IMR-90 (cell line): ENCODE data around the gene CCR5. TPM values are rescaled to one million over a fixed set of nuclear protein-coding genes. Genes with fewer than 3 reads are reported as not detected.

Experiments used
- ATAC-seq: fragments of 200-7000 bp; cut with Tn5 transposase; 2 replicates; pipeline ENCODE4 v1.9.1; 2020; ENCODE audit warnings: low read depth, mild to moderate bottlenecking, moderate library complexity
- BruUV-seq: library from RNA; stranded (reverse); fragments of 400-500 nt; replicated peaks from 2 replicates; lab custom pipeline; 2021; lab: Mats Ljungman, UMichigan
- CTCF ChIA-PET: fragments of 300-600 bp; formaldehyde crosslinking; extraction: SDS; loops from one replicate; lab custom pipeline; 2021; ENCODE audit warnings: antibody characterized with exemption; lab: Yijun Ruan, JAX
- POLR2A ChIA-PET: fragments of 300-600 bp; sonication (Branson Sonifier 250); formaldehyde crosslinking; loops from one replicate; lab custom pipeline; 2022; ENCODE audit warnings: antibody characterized with exemption; ENCODE audit not compliant: unreplicated experiment; lab: Charles Lee
- DNase-seq: peaks from one replicate; pipeline ENCODE4 v3.0.0; 2013
- H2AFZ ChIP-seq: replicated peaks from 2 replicates; pipeline ENCODE3; 2013; ENCODE audit warnings: low read length, mild to moderate bottlenecking; ENCODE audit not compliant: poor library complexity
- H2AK5ac ChIP-seq: 2 replicates; pipeline ENCODE4 v1.6.1; 2013; ENCODE audit warnings: low read depth, low read length, inconsistent platforms
- H2AK9ac ChIP-seq: replicated peaks from 2 replicates; pipeline ENCODE3; 2013; ENCODE audit warnings: mild to moderate bottlenecking, low read depth, low read length, moderate library complexity; ENCODE audit not compliant: poor library complexity
- H2BK120ac ChIP-seq: 2 replicates; pipeline ENCODE4 v1.6.1; 2013; ENCODE audit warnings: low read depth, low read length, inconsistent platforms
- H2BK15ac ChIP-seq: 3 replicates; pipeline ENCODE4 v1.6.1; 2013; ENCODE audit warnings: low read depth, low read length, inconsistent platforms
- H2BK20ac ChIP-seq: 2 replicates; pipeline ENCODE4 v1.6.1; 2013; ENCODE audit warnings: low read depth, mild to moderate bottlenecking, inconsistent platforms, low read length, moderate library complexity
- H2BK5ac ChIP-seq: 2 replicates; pipeline ENCODE4 v1.6.1; 2013; ENCODE audit warnings: mild to moderate bottlenecking, low read depth, low read length, inconsistent platforms; ENCODE audit not compliant: poor library complexity, severe bottlenecking
- H3K14ac ChIP-seq: replicated peaks from 2 replicates; pipeline ENCODE4 v1.6.1; 2013; ENCODE audit warnings: low read depth, low read length, inconsistent platforms
- H3K18ac ChIP-seq: 2 replicates; pipeline ENCODE4 v1.6.1; 2013; ENCODE audit warnings: low read depth, low read length, control low read depth
- H3K23ac ChIP-seq: 2 replicates; pipeline ENCODE4 v1.6.1; 2013; ENCODE audit warnings: low read depth, low read length, inconsistent platforms
- H3K27ac ChIP-seq: 2 replicates; pipeline ENCODE4 v1.5.1; 2013; ENCODE audit warnings: mild to moderate bottlenecking, control low read depth, low read length; ENCODE audit not compliant: insufficient read depth
- H3K27me3 ChIP-seq: 2 replicates; pipeline ENCODE4 v1.6.1; 2013; ENCODE audit warnings: low read length; ENCODE audit not compliant: control insufficient read depth, insufficient read depth
- H3K36me3 ChIP-seq: 2 replicates; pipeline ENCODE4 v1.6.1; 2013; ENCODE audit warnings: low read length, mixed read lengths; ENCODE audit not compliant: control insufficient read depth, insufficient read depth
- H3K4ac ChIP-seq: 2 replicates; pipeline ENCODE4 v1.6.1; 2013; ENCODE audit warnings: low read depth, low read length, inconsistent platforms
- H3K4me1 ChIP-seq: 2 replicates; pipeline ENCODE4 v1.6.1; 2013; ENCODE audit warnings: low read length, mixed read lengths; ENCODE audit not compliant: control insufficient read depth, insufficient read depth
- H3K4me2 ChIP-seq: 2 replicates; pipeline ENCODE4 v1.6.1; 2013; ENCODE audit warnings: low read depth, mild to moderate bottlenecking, control low read depth, low read length, moderate library complexity
- H3K4me3 ChIP-seq: 2 replicates; pipeline ENCODE4 v1.5.1; 2013; ENCODE audit warnings: low read depth, mild to moderate bottlenecking, control low read depth, low read length, moderate library complexity; ENCODE audit not compliant: insufficient read depth
- H3K56ac ChIP-seq: 2 replicates; pipeline ENCODE4 v1.6.1; 2013; ENCODE audit warnings: low read length, inconsistent platforms; ENCODE audit not compliant: insufficient read depth; ENCODE audit errors: extremely low read depth
- H3K79me1 ChIP-seq, 2 experiments: 2 replicates each; pipeline ENCODE4 v1.6.1; 2013; ENCODE audit warnings: low read length in 2 of 2, inconsistent platforms in 1 of 2, low read depth in 1 of 2
- H3K9ac ChIP-seq: 2 replicates; pipeline ENCODE4 v1.6.1; 2013; ENCODE audit warnings: low read depth, low read length, control low read depth
- H3K9me1 ChIP-seq: 2 replicates; pipeline ENCODE4 v1.6.1; 2013; ENCODE audit warnings: low read length, inconsistent platforms; ENCODE audit not compliant: insufficient read depth
- H3K9me3 ChIP-seq: 2 replicates; pipeline ENCODE4 v1.6.1; 2013; ENCODE audit warnings: low read length; ENCODE audit not compliant: control insufficient read depth, insufficient read depth
- H4K20me1 ChIP-seq: 2 replicates; pipeline ENCODE4 v1.6.1; 2013; ENCODE audit warnings: low read length, inconsistent platforms; ENCODE audit not compliant: insufficient read depth
- H4K5ac ChIP-seq: 2 replicates; pipeline ENCODE4 v1.6.1; 2013; ENCODE audit warnings: mild to moderate bottlenecking, low read depth, low read length, control low read depth
- H4K8ac ChIP-seq, 2 experiments: 2 replicates each; pipeline ENCODE4 v1.6.1; 2013; ENCODE audit warnings: low read depth in 2 of 2, low read length in 2 of 2, control low read depth in 1 of 2, inconsistent platforms in 1 of 2
- H4K91ac ChIP-seq: 2 replicates; pipeline ENCODE4 v1.6.1; 2013; ENCODE audit warnings: low read depth, low read length, inconsistent platforms; ENCODE audit not compliant: insufficient read depth
- CEBPB ChIP-seq: IDR thresholded peaks from 2 replicates; pipeline ENCODE4 v1.6.1; 2012; ENCODE audit warnings: low read depth, low read length, improper control_type of control experiment
- NFE2L2 ChIP-seq: fragments of 150-350 bp; IDR thresholded peaks from 2 replicates; pipeline ENCODE4 v1.6.1; 2016; ENCODE audit warnings: low read depth, mild to moderate bottlenecking, low read length
- WGBS, 2 experiments: methylation state at CpG; one replicate each; pipeline versions ENCODE4 v1.1.5 to v1.1.7; 2013; ENCODE audit warnings: missing lambda C conversion rate in 2 of 2; ENCODE audit not compliant: insufficient read length in 1 of 2; ENCODE audit errors: extremely low coverage in 2 of 2; 5-methylcytosine and 5-hydroxymethylcytosine counted together
- dilution Hi-C: fragments of 300-500 bp; cut with HindIII; formaldehyde crosslinking; loops from one replicate; pipeline ENCODE4 v1.14.3; 2018; ENCODE audit warnings: low sequenced_read_pairs; ENCODE audit not compliant: unreplicated experiment
- in situ Hi-C: fragments of 300-500 bp; cut with MboI; formaldehyde crosslinking; loops from 3 replicates; pipeline ENCODE4 v1.14.3; 2019; ENCODE audit warnings: low sequenced_read_pairs, inconsistent platforms, mixed read lengths
- intact Hi-C: fragments of 100-400 bp; cut with micrococcal nuclease; formaldehyde crosslinking; loops from 2 replicates; pipeline ENCODE4 v1.10.0; 2022
- polyA plus RNA-seq, 3 experiments: library from polyadenylated mRNA; depleted of rRNA; stranded (reverse); fragments of >200 nt; gene quantifications; 2 replicates each; pipeline ENCODE4 v1.2.3, GENCODE V29; 2012; ENCODE audit warnings: low replicate concordance in 1 of 3
- total RNA-seq: library from RNA; depleted of rRNA; stranded (reverse); fragments of >200 nt; gene quantifications from 2 replicates; pipeline ENCODE4 v1.2.3, GENCODE V29; 2012

The CCR5 gene
- total and polyA plus RNA-seq, 2 of the 4 experiments (the other 2 are of a cell fraction): not detected

GRCh38 chr3:46358466-46358865, 12.3 kb upstream of the CCR5 start:
- Histone ChIP-seq H2BK15ac (no peak overlapping the region), H3K4ac (no peak overlapping the region), H2AK5ac (no peak overlapping the region), H4K5ac (no peak overlapping the region), H3K36me3 (no peaks in the 10 kb centered on the region), H4K91ac (no peak overlapping the region), H4K20me1 (no peaks in the 10 kb centered on the region), H3K79me1 (no peaks in the 10 kb centered on the region), H3K23ac (no peak overlapping the region), H3K18ac (no peak overlapping the region), H4K8ac (no peak overlapping the region), H3K27me3 (peaks cover 53% of the 10 kb centered on the region), H3K9me1 (no peaks in the 10 kb centered on the region), H3K14ac (no peak overlapping the region), H3K56ac (no peak overlapping the region), H3K4me2 (no peak overlapping the region), H3K27ac (no peak overlapping the region), H2BK5ac (no peak overlapping the region), H2BK20ac (no peak overlapping the region), H2AFZ (no peak overlapping the region), H3K4me3 (no peak overlapping the region), H3K9me3 (no peaks in the 10 kb centered on the region), H2BK120ac (no peak overlapping the region), H2AK9ac (no peak overlapping the region), H3K4me1 (no peaks in the 10 kb centered on the region), H3K9ac (no peak overlapping the region)
- dilution Hi-C loops: no loop called here
- WGBS, 2 experiments: no CpG with 5 or more reads among the region's 6 CpGs
- in situ Hi-C loops: no loop called here
- CTCF ChIA-PET: no interaction called here
- ATAC-seq: no peak
- TF ChIP-seq NFE2L2: no peak
- no peak for TF ChIP-seq CEBPB
- POLR2A ChIA-PET: no interaction called here
- no peak for DNase-seq
- intact Hi-C loops: no loop called here
- no TSS peak for BruUV-seq
